ENCODE measurements around the gene DNA2.
"Not testable (repeated sequence)": the region's sequence is repeated elsewhere in the genome, so short reads cannot be mapped to it uniquely, and the experiment has no call there.

The DNA2 gene, protein sequence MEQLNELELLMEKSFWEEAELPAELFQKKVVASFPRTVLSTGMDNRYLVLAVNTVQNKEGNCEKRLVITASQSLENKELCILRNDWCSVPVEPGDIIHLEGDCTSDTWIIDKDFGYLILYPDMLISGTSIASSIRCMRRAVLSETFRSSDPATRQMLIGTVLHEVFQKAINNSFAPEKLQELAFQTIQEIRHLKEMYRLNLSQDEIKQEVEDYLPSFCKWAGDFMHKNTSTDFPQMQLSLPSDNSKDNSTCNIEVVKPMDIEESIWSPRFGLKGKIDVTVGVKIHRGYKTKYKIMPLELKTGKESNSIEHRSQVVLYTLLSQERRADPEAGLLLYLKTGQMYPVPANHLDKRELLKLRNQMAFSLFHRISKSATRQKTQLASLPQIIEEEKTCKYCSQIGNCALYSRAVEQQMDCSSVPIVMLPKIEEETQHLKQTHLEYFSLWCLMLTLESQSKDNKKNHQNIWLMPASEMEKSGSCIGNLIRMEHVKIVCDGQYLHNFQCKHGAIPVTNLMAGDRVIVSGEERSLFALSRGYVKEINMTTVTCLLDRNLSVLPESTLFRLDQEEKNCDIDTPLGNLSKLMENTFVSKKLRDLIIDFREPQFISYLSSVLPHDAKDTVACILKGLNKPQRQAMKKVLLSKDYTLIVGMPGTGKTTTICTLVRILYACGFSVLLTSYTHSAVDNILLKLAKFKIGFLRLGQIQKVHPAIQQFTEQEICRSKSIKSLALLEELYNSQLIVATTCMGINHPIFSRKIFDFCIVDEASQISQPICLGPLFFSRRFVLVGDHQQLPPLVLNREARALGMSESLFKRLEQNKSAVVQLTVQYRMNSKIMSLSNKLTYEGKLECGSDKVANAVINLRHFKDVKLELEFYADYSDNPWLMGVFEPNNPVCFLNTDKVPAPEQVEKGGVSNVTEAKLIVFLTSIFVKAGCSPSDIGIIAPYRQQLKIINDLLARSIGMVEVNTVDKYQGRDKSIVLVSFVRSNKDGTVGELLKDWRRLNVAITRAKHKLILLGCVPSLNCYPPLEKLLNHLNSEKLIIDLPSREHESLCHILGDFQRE

DNA sequence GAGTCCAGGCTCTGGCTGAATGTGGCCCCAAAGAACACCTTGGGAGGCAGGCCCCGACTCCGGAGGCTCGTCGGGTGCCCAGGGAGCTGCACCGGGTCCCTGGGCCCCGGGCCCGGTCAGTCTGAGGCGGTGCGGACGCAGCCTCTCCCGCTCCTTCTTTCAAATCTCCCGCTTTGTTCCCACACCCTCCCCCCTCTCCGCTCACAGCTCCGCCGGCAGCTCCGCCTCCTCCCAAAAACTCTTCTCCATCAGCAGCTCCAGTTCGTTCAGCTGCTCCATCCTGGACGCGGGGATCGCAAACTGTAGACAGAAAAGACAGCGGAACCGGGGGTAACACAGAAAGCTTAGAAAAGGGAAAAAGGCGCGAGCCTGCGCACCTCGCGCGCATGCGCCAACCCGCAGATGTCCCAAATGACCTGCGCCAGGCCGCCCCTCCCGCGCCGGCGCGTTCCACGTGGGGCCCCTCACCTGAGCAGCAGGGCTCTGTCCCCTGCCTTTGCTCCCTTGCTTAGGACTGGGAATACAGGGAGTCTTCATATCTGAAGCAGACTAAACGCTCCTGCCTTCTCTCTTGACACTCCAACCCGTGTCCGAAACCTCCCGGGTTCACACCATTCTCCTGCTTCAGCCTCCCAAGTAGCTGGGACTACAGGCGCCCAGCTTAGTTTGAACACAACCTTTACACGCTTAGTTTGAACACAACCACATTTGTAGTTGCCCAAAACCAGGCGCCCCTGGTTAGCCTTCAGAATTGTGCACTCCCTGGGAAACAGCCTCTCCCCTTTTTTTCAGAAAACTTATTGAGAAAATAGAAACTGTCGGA, at the start of gene DNA2:
TSS of gene DNA2 (minus strand) at position 388 of the 823 bp plus-strand sequence. CDS start at position 279, 109 bp downstream.
- peak; percentile 49 to 56 for DNase-seq (ENCODE audit: low read depth in 2 of 2)

DNA sequence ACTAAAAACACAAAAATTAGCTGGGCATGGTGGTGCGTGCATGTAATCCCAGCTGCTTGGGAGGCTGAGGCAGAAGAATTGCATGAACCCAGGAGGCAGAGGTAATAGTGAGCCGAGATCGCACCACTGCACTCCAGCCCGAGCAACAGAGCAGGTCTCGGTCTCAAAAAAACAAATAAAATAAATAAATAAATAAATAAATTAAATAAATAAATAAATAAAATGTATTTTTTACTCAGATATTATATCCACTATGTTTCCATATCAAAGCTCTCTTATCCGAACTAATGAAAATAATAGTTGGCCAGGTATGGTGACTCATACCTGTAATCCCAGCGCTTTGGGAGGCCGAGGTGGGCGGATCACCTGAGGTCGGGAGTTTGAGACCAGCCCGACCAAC, 46.8 kb upstream of the DNA2 start:
- not testable (repeated sequence) for DNase-seq (ENCODE audit: low read depth in 2 of 2)

DNA sequence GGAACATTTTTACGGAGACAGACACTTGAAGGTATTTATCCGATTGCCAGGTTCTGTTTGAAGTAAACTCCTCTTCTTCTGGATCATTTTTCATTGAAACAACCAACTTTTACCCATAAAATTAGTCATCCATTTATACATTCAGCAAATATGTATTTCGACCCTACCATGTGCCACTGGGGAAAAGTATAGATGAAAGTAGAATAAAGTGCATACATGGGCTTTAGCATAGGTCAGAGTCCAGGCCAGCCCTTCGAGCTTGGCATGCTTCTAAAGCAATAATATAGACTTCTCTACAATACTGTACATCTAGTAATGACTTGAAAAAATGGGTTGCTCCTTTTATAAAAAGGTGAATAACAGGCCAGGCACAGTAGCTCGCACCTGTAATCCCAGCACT, 45.4 kb upstream of the DNA2 start:
- no peak for DNase-seq (ENCODE audit: low read depth in 2 of 2)

DNA sequence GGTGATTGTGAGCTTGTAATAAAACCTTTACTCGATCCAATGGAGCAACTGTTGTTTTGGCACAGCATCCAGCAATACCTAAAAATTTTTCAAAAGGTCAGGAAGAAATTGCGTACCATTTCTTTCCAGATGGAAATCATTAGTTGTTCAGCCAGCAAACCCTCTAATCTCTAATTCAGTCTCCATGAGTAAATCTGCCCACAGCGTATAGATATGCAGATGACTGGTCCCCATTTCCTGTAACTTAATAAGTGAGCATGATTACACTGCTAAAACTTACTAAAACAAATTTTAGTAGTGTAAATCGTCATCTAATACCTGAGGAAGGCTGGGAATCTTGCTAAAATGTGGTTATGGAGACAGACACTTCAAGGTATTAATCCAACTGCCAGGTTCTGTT, 45.0 kb upstream of the DNA2 start:
- no peak for DNase-seq (ENCODE audit: low read depth in 2 of 2)

DNA sequence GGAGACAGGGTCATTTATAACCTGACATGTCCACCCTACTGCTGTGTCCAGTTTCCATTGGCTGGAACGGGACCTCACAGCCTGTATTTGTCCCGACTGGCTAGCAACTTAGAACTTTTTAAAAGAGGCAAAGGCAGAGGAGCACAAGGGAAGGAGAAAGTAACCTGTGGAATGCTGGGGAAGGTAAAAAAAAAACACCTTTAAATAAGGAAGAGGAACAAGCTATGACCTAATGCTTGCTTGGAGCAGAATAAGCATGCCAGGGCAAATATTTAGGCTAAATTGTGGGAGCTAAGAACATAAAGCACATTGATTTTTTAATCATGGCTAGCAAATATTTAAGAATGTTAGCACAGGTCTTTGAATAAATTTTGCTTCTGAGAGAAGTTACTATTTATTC, 44.4 kb upstream of the DNA2 start:
- not testable (repeated sequence) for DNase-seq (ENCODE audit: low read depth in 2 of 2)

DNA sequence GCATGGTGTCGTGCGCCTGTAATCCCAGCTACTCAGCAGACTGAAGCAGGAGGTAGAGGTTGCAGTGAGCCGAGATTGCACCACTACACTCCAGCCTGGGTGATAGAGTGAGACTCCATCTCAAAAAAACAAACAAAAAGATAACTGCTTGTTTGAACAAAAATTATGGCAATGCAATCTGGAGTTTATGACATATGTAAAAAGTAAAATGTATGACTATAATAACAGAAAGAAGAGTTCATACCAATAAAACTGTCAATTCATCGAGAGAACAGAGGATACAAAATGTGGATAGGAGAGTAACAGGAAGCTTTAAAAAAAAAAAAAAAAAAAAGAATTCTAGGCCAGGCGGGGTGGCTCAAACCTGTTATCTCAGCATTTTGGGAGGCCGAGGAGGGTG, 36.3 kb upstream of the DNA2 start:
- no peak for DNase-seq (ENCODE audit: low read depth in 2 of 2)

DNA sequence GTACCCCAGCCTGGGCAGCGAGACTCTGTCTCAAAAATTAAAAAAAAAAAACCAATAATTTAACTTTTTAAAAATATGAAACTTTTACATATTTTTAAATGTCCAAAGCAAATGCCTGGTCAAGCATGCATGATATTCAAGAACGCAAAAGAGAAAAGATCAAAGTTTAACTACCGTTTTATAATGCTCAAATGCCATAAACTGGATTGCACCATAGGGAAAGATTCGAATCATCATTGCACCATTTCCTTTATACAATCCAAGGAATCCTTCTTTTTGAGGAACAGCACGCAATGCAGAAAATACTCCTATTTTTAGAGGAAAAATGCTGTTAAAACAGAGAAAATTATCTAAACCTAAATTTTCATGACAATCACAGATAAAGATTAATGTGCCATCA, 34.6 kb upstream of the DNA2 start:
- DNase-seq (ENCODE audit: low read depth in 2 of 2): no peak

DNA sequence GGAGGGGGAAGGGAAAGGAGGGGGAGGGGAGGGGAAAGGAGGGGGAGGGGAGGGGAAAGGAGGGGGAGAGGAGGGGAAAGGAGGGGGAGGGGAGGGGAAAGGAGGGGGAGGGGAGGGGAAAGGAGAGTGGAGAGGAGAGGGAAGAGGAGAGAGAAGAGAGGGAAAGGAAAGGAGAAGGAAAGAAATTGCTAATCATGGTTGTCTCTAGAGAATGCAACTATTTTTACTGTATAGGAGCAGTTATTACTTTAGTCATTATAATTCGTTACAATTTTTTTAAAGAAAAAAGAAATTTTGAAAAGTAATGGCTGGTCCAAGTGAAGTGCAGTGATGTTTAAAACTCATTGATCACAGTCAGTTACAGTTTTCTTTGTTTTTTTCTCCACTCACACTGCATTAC, 31.1 kb upstream of the DNA2 start:
- DNase-seq (ENCODE audit: low read depth in 2 of 2): no peak

DNA sequence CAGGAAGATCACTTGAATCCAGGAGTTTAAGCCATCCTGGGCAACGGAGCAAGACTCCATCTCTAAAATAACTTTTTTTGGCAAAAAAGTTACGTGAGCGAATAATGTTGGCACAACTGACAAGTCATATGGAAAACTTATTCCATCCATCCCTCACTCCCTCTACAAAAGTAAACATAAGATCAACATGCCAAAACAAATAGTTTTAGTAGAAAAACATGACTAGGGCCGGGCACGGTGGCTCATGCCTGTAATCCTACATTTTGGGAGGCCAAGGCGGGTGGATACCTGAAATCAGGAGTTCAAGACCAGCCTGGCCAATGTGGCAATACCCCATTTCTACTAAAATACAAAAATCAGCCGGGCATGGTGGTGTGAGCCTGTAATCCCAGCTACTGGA, 29.9 kb upstream of the DNA2 start:
- no peak for DNase-seq (ENCODE audit: low read depth in 2 of 2)

DNA sequence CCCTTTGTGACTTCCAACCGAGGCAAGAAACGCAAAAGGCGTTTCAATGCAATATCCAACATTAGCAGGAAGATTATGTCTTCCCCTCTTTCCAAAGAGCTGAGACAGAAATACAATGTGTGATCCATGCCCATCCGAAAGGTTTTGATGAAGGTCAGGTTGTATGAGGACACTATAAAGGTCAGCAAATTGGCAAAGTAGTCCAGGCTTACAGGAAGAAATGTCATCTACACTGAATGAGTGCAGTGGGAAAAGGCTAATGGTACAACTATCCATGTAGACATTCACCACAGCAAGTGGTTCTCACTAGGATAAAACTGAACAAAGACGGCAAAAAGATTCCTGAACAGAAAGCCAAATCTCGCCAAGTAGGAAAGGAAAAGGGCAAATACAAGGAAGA, 27.8 kb upstream of the DNA2 start:
- DNase-seq (ENCODE audit: low read depth in 2 of 2): no peak

DNA sequence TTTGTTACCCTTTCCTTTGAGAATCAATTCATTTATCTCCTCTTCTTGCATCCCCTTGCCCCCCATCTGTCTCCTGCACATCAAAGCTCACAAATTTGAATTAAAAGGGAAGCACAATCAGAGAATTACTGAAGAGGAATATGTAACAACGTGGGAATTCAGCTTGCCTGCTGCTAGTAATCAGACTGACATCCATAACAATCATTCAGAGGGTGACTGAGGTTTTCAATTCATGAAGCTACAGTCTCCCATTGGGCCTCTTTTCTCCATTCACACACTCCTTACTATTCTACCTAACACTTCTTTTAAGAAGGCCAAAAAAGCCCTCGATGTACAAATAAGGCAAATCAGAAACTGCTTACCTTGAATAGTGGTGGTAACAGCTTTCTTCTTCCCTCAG, 24.3 kb upstream of the DNA2 start:
- DNase-seq (ENCODE audit: low read depth in 2 of 2): no peak

DNA sequence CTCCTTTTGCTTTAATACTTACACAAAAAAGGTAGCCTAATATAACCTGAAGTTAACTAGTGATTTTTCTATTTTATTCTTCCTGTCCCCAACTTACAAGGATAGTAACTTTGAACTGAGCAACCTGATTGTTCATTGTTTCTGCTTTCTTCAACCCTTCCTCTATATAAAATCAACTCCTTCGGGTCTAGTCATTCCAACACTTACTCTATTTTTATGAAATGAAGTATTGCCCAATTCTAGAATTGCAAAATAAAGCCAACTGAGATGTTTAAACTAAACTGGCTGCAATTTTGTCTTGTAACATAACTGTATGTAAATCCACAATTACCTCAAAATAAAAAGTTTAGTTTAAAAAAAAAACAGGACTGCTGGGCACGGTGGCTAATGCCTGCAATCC, 20.3 kb upstream of the DNA2 start:
- DNase-seq (ENCODE audit: low read depth in 2 of 2): no peak

DNA sequence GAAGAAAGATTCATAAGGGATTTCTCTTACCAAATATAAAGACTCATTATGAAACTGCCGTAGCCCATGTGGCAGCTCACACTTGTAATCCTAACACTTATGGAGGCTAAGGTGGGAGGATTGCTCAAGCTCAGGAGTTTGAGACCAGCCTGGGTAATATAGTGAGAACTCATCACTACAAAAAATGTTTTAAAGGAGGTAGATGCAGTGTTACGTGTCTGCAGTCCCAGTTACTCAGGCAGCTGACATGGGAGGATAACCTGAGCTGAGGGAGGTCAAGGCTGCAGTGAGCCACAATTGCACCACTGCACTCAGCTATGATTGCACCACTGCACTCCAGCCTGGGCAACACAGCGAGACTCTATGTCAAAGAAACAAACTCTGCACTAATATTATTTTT, 18.1 kb upstream of the DNA2 start:
- DNase-seq (ENCODE audit: low read depth in 2 of 2): no peak

DNA sequence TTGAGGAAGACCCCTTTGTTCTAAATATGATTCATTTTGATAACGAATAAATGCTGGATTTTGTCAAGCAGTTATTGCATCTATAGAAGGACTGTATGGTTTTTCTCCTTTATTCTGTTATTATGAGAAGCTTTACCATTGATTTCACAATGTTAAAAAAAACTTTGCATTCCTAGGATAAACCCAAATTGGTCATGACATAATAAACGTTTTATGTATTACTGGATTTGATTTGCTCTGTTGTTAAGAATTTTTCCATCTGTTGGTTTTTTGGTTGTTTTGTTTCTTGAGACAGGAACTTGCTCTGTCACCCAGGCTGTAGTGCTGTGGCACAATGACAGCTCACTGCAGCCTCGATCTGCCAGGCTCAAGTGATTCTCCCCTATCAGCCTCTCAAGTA, 2.2 kb upstream of the DNA2 start:
- DNase-seq (ENCODE audit: low read depth in 2 of 2): no peak

DNA sequence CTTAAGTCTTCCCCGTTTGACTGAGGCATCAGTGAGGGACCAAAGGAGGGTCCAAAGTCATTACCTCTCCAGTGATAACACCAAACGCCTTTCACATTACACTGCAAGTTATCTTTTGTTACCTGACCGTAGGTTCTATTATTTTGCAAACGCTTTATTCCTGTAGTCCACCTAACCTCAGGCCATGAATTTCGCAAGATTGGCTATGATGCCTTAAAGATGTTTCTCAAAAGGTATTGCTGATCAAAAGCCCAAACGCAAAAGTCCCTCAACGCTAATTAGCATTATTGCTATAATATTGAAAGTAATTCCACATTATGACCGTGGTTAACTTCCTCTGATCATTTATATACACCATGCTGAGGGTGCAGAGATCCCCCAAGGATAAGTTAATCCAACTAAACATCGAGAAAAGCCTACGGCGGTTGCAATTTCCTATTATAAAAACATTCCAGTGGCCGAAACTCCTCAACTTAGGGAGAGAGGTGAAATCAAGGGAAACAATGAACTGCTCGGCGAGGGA, 649 bp downstream of the DNA2 start:
- no peak for DNase-seq (ENCODE audit: low read depth in 2 of 2)

DNA sequence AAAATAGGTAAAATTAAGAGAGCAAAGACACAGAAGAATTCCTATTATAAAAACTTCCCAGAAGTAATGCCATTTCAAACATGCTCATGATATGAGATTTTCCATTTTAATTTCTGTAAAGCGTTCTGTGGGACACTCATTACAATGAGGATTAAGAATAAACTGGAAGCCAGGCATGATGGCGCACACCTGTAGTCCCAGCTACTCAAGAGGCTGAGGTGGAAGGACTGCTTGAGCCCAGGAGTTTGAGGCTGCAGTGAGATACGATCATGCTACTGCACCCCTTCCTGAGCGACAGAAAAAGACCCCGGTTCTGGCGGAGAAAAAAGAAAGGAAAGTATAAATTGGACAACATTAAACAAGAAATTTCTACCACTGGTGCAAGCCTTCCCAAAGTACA, 1.5 kb downstream of the DNA2 start:
- DNase-seq (ENCODE audit: low read depth in 2 of 2): no peak

DNA sequence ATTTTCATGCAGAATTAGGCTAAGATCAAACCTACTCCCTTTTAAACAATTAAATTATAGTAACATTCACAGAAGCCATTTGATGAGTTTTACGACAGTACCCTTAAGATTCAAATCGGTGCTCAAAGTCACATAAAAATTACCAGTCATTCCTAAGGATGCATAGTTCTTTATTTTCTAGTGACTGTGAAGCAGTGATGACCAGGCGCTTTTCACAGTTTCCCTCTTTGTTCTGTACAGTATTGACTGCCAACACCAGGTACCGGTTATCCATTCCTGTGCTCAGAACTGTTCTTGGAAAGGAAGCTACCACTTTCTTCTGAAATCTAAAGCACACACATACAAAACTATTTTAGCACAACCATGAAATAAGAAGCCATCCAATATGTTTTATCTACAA, 1.9 kb downstream of the DNA2 start:
- DNase-seq (ENCODE audit: low read depth in 2 of 2): no peak

DNA sequence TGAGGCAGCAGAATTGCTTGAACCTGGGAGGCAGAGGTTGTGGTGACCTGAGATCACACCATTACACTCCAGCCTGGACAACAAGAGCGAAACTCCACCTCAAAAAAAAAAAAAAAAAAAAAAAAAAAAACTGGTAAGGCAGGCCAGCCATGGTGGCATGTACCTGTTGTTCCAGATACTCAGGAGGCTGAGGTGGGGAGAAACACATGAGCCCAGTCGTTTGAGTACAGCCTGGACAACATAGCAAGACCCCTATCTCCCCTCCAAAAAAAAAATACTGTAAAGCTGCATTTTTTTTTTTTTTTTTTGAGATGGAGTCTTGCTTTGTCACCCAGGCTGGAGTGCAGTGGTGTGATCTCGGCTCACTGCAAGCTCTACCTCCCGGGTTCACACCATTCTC, 7.0 kb downstream of the DNA2 start:
- not testable (repeated sequence) for DNase-seq (ENCODE audit: low read depth in 2 of 2)

DNA sequence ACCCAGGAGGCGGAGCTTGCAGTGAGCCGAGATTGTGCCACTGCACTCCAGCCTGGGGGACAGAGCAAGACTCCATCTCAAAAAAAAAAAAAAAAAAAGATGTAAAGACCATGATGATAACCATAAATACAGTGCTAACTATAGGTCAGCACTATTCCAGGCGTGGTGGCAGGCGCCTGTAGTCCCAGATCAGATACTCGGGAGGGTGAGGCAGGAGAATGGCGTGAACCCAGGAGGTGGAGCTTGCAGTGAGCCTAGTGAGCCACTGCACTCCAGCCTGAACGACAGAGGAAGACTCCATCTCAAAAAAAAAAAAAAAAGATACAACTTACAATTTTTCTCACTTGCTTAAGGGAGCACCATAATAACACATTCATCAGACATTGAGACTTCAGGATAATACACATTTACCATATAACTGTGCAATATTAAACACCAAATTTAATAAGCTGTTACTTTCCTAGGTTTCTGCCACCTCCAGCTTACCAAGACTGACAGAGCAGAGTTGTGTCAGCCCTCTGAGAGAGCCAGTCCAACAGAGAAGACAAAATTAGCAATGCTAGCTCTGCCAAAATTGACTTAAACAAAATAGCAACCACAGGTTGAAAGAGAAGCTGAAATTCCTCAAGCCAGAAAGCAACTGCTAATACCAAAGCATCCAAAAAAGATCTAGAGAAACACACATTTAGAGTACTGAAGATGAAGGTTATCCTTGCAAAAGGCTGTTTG, 8.2 kb downstream of the DNA2 start:
- no peak for DNase-seq (ENCODE audit: low read depth in 2 of 2)

DNA sequence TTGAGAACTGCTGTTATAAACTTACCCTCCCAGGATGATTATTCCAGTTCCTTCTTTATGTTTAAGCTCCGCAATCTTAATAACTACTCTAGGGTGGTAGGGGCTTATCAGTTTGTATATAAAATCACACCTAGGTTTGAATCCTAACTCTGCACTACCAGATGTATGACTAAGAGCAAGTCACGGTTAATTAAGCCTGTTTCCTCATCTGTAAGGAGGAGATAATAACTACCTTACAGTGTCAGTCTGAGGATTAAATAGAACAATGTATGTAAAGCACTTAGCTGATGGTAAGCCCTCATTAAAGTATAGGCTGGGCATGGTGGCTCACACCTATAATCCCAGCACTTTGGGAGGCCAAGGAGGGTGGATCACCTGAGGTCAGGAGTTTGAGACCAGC, 9.2 kb downstream of the DNA2 start:
- DNase-seq (ENCODE audit: low read depth in 2 of 2): no peak

DNA sequence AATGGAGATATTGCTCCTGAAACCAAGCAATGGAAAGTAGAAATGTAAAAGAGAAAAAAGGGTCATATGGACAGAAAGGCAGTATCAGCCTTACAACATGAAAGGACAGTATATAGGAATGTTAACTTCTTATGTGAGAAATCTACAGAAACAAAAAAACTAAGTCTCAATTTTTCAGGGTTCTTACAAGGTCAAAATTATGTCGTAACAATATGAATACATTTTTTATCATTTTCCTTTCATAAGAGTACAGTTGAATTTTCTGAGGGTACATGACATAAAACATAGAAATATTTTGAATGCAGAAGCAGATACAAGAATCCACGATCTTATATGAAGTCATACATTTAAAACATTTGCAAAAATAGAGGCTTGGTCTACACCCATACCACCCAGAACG, 10.7 kb downstream of the DNA2 start:
- DNase-seq (ENCODE audit: low read depth in 2 of 2): no peak

All from activated CD8-positive, alpha-beta memory T cell treated with anti-CD3 and anti-CD28 coated beads for 4 hours (primary cell).